ENCODE measurements around the gene CABP2. TPM values are rescaled to one million over a fixed set of nuclear protein-coding genes. Genes with fewer than 3 reads are reported as not detected.
"Not testable (repeated sequence)": the region's sequence is repeated elsewhere in the genome, so short reads cannot be mapped to it uniquely, and the experiment has no call there.

CABP2 gene
- total RNA-seq, 1 experiment from 2014 or later: not detected

- Histone ChIP-seq H3K4me1 (replicated peaks; ENCODE audit: insufficient read depth) (no peaks in the 10 kb centered on the region), H3K4me2 (no peak overlapping the region), H4K20me1 (ENCODE audit: insufficient read depth) (no peaks in the 10 kb centered on the region), H3K27ac (no peak overlapping the region), H3K9me2 (ENCODE audit: insufficient read depth) (no peaks in the 10 kb centered on the region), H3F3A (ENCODE audit: insufficient read depth, low read depth) (no peaks in the 10 kb centered on the region), H2AFZ (no peak overlapping the region; the same call in 1 of the 2 replicates), H3K9me3 (ENCODE audit: insufficient read depth, low read depth) (peaks cover 8% of the 10 kb centered on the region; the same call in 1 of the 2 replicates), H3K4me3 (no peak overlapping the region), H3K79me2 (ENCODE audit: low read depth) (no peaks in the 10 kb centered on the region), H3K27me3 (ENCODE audit: insufficient read depth, low read depth) (no peaks in the 10 kb centered on the region), H3K36me3 (ENCODE audit: low read depth) (no peaks in the 10 kb centered on the region)
- intact Hi-C loops (cut with micrococcal nuclease; ENCODE audit: unreplicated experiment): no loop called here
- TF ChIP-seq CTCF (conservative IDR thresholded peaks at IDR 0.05) (no peak), EZH2 (IDR thresholded peaks at IDR 0.05; ENCODE audit: low read depth) (no peak)
- CTCF ChIA-PET: no interaction called here
- DNase-seq: no peak
- no TSS peak for BruUV-seq (replicated peaks)
- POLR2A ChIA-PET (ENCODE audit: unreplicated experiment): no interaction called here
Measured at GRCh38 chr11:67556244-67556643, 33.0 kb upstream of the CABP2 start.

GRCh38 chr11:67551697-67552096 is 28.5 kb upstream of the CABP2 start:
- BruUV-seq (replicated peaks); intact Hi-C loops (cut with micrococcal nuclease; ENCODE audit: unreplicated experiment); H3K79me2 ChIP-seq (ENCODE audit: low read depth); H3K36me3 ChIP-seq (ENCODE audit: low read depth); H2AFZ ChIP-seq; H3F3A ChIP-seq (ENCODE audit: insufficient read depth, low read depth); CTCF ChIA-PET; DNase-seq; H4K20me1 ChIP-seq (ENCODE audit: insufficient read depth); H3K27ac ChIP-seq; H3K9me2 ChIP-seq (ENCODE audit: insufficient read depth); H3K4me1 ChIP-seq (replicated peaks; ENCODE audit: insufficient read depth); H3K4me2 ChIP-seq; H3K4me3 ChIP-seq; H3K27me3 ChIP-seq (ENCODE audit: insufficient read depth, low read depth); POLR2A ChIA-PET (ENCODE audit: unreplicated experiment): not testable (repeated sequence)
- peaks cover 13% of the 10 kb centered on the region; the same call in 1 of the 2 replicates for H3K9me3 ChIP-seq (ENCODE audit: insufficient read depth, low read depth)

- Histone ChIP-seq H3K36me3 (ENCODE audit: low read depth) (no peaks in the 10 kb centered on the region), H3K4me3 (no peak overlapping the region), H3K9me3 (ENCODE audit: insufficient read depth, low read depth) (peaks cover 13% of the 10 kb centered on the region; the same call in 1 of the 2 replicates), H3K4me1 (replicated peaks; ENCODE audit: insufficient read depth) (no peaks in the 10 kb centered on the region), H4K20me1 (ENCODE audit: insufficient read depth) (no peaks in the 10 kb centered on the region), H3F3A (ENCODE audit: insufficient read depth, low read depth) (no peaks in the 10 kb centered on the region), H3K9me2 (ENCODE audit: insufficient read depth) (no peaks in the 10 kb centered on the region), H3K4me2 (no peak overlapping the region), H3K27ac (no peak overlapping the region), H3K79me2 (ENCODE audit: low read depth) (no peaks in the 10 kb centered on the region), H2AFZ (no peak overlapping the region), H3K27me3 (ENCODE audit: insufficient read depth, low read depth) (no peaks in the 10 kb centered on the region)
- no peak for DNase-seq
- intact Hi-C loops (cut with micrococcal nuclease; ENCODE audit: unreplicated experiment): no loop called here
- BruUV-seq (replicated peaks): no TSS peak
- ChIA-PET POLR2A (ENCODE audit: unreplicated experiment) (no interaction called here), CTCF (no interaction called here)
- TF ChIP-seq EZH2 (IDR thresholded peaks at IDR 0.05; ENCODE audit: low read depth): no peak
- TF ChIP-seq CTCF (conservative IDR thresholded peaks at IDR 0.05): no peak
Measured at GRCh38 chr11:67551127-67551526, 27.9 kb upstream of the CABP2 start.

- Histone ChIP-seq H3K9me3 (ENCODE audit: insufficient read depth, low read depth) (peaks cover 13% of the 10 kb centered on the region; the same call in 1 of the 2 replicates), H4K20me1 (ENCODE audit: insufficient read depth) (no peaks in the 10 kb centered on the region), H3K4me3 (no peak overlapping the region), H3F3A (ENCODE audit: insufficient read depth, low read depth) (no peaks in the 10 kb centered on the region), H3K36me3 (ENCODE audit: low read depth) (no peaks in the 10 kb centered on the region), H2AFZ (no peak overlapping the region), H3K27ac (no peak overlapping the region), H3K4me1 (replicated peaks; ENCODE audit: insufficient read depth) (0 out of 2 replicates have a peak, but pooled peaks cover 7% of the 10 kb centered on the region), H3K27me3 (ENCODE audit: insufficient read depth, low read depth) (no peaks in the 10 kb centered on the region), H3K4me2 (no peak overlapping the region), H3K9me2 (ENCODE audit: insufficient read depth) (no peaks in the 10 kb centered on the region), H3K79me2 (ENCODE audit: low read depth) (no peaks in the 10 kb centered on the region)
- intact Hi-C loops (cut with micrococcal nuclease; ENCODE audit: unreplicated experiment): no loop called here
- ChIA-PET POLR2A (ENCODE audit: unreplicated experiment) (no interaction called here), CTCF (no interaction called here)
- no TSS peak for BruUV-seq (replicated peaks)
- no peak for DNase-seq
- TF ChIP-seq EZH2 (IDR thresholded peaks at IDR 0.05; ENCODE audit: low read depth) (no peak), CTCF (conservative IDR thresholded peaks at IDR 0.05) (no peak)
Measured at GRCh38 chr11:67548555-67549110, 25.4 kb upstream of the CABP2 start.

- H3K9me2 ChIP-seq (ENCODE audit: insufficient read depth); H4K20me1 ChIP-seq (ENCODE audit: insufficient read depth); H3K27ac ChIP-seq; H3F3A ChIP-seq (ENCODE audit: insufficient read depth, low read depth); H3K79me2 ChIP-seq (ENCODE audit: low read depth); POLR2A ChIA-PET (ENCODE audit: unreplicated experiment); BruUV-seq (replicated peaks); intact Hi-C loops (cut with micrococcal nuclease; ENCODE audit: unreplicated experiment); H3K4me2 ChIP-seq; H3K4me3 ChIP-seq; H3K27me3 ChIP-seq (ENCODE audit: insufficient read depth, low read depth); H3K36me3 ChIP-seq (ENCODE audit: low read depth); H2AFZ ChIP-seq; CTCF ChIA-PET; DNase-seq; H3K4me1 ChIP-seq (replicated peaks; ENCODE audit: insufficient read depth): not testable (repeated sequence)
- H3K9me3 ChIP-seq (ENCODE audit: insufficient read depth, low read depth): peaks cover 13% of the 10 kb centered on the region; the same call in 1 of the 2 replicates
Measured at GRCh38 chr11:67548112-67548511, 24.9 kb upstream of the CABP2 start.

Data from PC-9 (cell line).